Activated gamma-delta T cell treated with anti-CD3 and anti-CD28 coated beads, Interleukin-2, amount 50 U/mL, for 16 hours (primary cell): Measurements from ENCODE around the gene TESK1.

Experiments used
- DNase-seq: peaks from one replicate; pipeline ENCODE4 v3.0.0-alpha.2; 2020; ENCODE audit warnings: low read depth

TESK1 gene

GRCh38 chr9:35604578-35605350 is at the start of gene TESK1:
Gene TESK1, plus strand, starts transcription at chr9:35605262. Its CDS starts 358 bp downstream, at chr9:35605620.
- DNase-seq = peak; percentile 70

GRCh38 chr9:35555881-35556280 is 49.2 kb upstream of the TESK1 start:
- no peak for DNase-seq

GRCh38 chr9:35556776-35557175 is 48.3 kb upstream of the TESK1 start:
- no peak for DNase-seq

- no peak for DNase-seq
These were observed 47.7 kb upstream of the TESK1 start for GRCh38 chr9:35557320-35557719.

- DNase-seq = no peak
These were observed 46.9 kb upstream of the TESK1 start for GRCh38 chr9:35558185-35558584.

- DNase-seq = no peak
These were observed 45.1 kb upstream of the TESK1 start for GRCh38 chr9:35559792-35560530.

GRCh38 chr9:35560625-35561337 is 44.3 kb upstream of the TESK1 start:
- no peak for DNase-seq

- DNase-seq = no peak
These were observed 43.4 kb upstream of the TESK1 start for GRCh38 chr9:35561468-35562261.

GRCh38 chr9:35562895-35563780 is 41.9 kb upstream of the TESK1 start:
- no peak for DNase-seq

- no peak for DNase-seq
These were observed 41.3 kb upstream of the TESK1 start for GRCh38 chr9:35563791-35564197.

GRCh38 chr9:35564658-35565061 is 40.4 kb upstream of the TESK1 start:
- DNase-seq = no peak

- DNase-seq = no peak
These were observed 38.6 kb upstream of the TESK1 start for GRCh38 chr9:35566417-35566816.

GRCh38 chr9:35568196-35568595 is 36.9 kb upstream of the TESK1 start:
- no peak for DNase-seq

GRCh38 chr9:35569206-35569605 is 35.9 kb upstream of the TESK1 start:
- DNase-seq = no peak

GRCh38 chr9:35570709-35571504 is 34.2 kb upstream of the TESK1 start:
- no peak for DNase-seq

- DNase-seq = no peak
These were observed 30.4 kb upstream of the TESK1 start for GRCh38 chr9:35574578-35575122.

GRCh38 chr9:35575478-35575877 is 29.6 kb upstream of the TESK1 start:
- DNase-seq = no peak

- DNase-seq = no peak
These were observed 27.6 kb upstream of the TESK1 start for GRCh38 chr9:35577486-35577885.

- no peak for DNase-seq
These were observed 25.9 kb upstream of the TESK1 start for GRCh38 chr9:35579130-35579529.
